IPS DF 4.7 (cell line): ENCODE data around the gene KRTAP10-10.
"Not testable (repeated sequence)": the region's sequence is repeated elsewhere in the genome, so short reads cannot be mapped to it uniquely, and the experiment has no call there.

Experiments used
- DNase-seq: peaks from one replicate; pipeline ENCODE4 v3.0.0-alpha.2; 2013; ENCODE audit warnings: low spot score; ENCODE audit errors: extremely low read depth

Gene KRTAP10-10

GRCh38 chr21:44681861-44682579 is 44.9 kb downstream of the KRTAP10-10 start, which contains the start of gene KRTAP12-1:
Gene KRTAP12-1 (minus strand): TSS chr21:44682163. CDS start chr21:44682123, 40 bp downstream.
- DNase-seq = no peak

- DNase-seq = no peak
Measured at GRCh38 chr21:44682580-44683151, 45.5 kb downstream of the KRTAP10-10 start.

GRCh38 chr21:44684077-44684476 is 46.9 kb downstream of the KRTAP10-10 start:
- no peak for DNase-seq

- DNase-seq = no peak
Measured at GRCh38 chr21:44684483-44684882, 47.3 kb downstream of the KRTAP10-10 start.

GRCh38 chr21:44685050-44685449 is 47.9 kb downstream of the KRTAP10-10 start:
- not testable (repeated sequence) for DNase-seq

- DNase-seq = no peak
Measured at GRCh38 chr21:44686000-44686781, 49.0 kb downstream of the KRTAP10-10 start.

- DNase-seq = no peak
Measured at GRCh38 chr21:44686843-44687561, 49.8 kb downstream of the KRTAP10-10 start.

- no peak for DNase-seq
Measured at GRCh38 chr21:44687671-44688070, 50.5 kb downstream of the KRTAP10-10 start.
